Measurements from ENCODE around the gene SERPINF2. TPM values are rescaled to one million over a fixed set of nuclear protein-coding genes. Genes with fewer than 3 reads are reported as not detected.
A peak's percentile ranks its signal among the peaks of the same experiment; 100 is the strongest.

SERPINF2 gene
- total RNA-seq, 3 donors from 2014 or later, result 18.4 to 30.1 (median 21.3) TPM

DNA sequence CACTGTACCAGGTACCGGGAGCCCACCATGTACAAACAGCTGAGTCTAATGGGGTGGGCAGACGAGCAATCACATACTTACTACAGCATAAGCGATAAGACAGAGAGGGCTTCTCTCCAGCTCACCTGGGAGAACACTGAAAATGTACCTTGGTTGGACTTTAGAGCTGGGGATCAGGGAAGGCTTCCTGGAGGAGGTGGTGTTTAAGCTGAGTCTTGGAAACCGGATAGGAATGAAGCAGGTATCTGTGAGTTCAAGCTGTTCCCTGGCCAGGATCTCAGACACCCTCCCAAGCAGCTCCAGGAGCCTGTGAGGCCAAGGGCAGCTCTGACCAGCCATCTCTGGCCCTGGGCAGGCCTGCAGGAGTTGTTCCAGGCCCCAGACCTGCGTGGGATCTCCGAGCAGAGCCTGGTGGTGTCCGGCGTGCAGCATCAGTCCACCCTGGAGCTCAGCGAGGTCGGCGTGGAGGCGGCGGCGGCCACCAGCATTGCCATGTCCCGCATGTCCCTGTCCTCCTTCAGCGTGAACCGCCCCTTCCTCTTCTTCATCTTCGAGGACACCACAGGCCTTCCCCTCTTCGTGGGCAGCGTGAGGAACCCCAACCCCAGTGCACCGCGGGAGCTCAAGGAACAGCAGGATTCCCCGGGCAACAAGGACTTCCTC is 11.2 kb downstream of the SERPINF2 start:
- Histone ChIP-seq H3K4me3 (peak overlapping the region in 1 of 3 donors; percentile 46), H3K9me3 (no peaks in the 10 kb centered on the region), H3K36me3 (no peaks in the 10 kb centered on the region), H3K27me3 (no peaks in the 10 kb centered on the region), H3K27ac (peak overlapping the region; percentile 68 to 74), H3K4me1 (peaks cover 0 to 6% of the 10 kb centered on the region in 2 donors)
- DNase-seq (ENCODE audit: low spot score in 2 of 2), result no peak
- intact Hi-C loops (cut with DNase I; ENCODE audit: low total_unique reads), result no loop called here
- TF ChIP-seq POLR2A (IDR thresholded peaks at IDR 0.05), result no peak
- no peak for TF ChIP-seq CTCF (IDR thresholded peaks at IDR 0.05)
- no peak for TF ChIP-seq POLR2AphosphoS5 (IDR thresholded peaks at IDR 0.05)

- Histone ChIP-seq H3K27ac (peak overlapping the region; percentile 68 to 74), H3K4me3 (peak overlapping the region in 2 of 3 donors; percentile 3 to 46), H3K36me3 (no peaks in the 10 kb centered on the region), H3K27me3 (no peaks in the 10 kb centered on the region), H3K9me3 (no peaks in the 10 kb centered on the region), H3K4me1 (peaks cover 0 to 6% of the 10 kb centered on the region in 2 donors)
- TF ChIP-seq POLR2A (IDR thresholded peaks at IDR 0.05) (no peak), POLR2AphosphoS5 (IDR thresholded peaks at IDR 0.05) (no peak), CTCF (IDR thresholded peaks at IDR 0.05) (no peak)
- intact Hi-C loops (cut with DNase I; ENCODE audit: low total_unique reads), result no loop called here
- no peak for DNase-seq (ENCODE audit: low spot score in 2 of 2)
These were observed 11.9 kb downstream of the SERPINF2 start for GRCh38 chr17:1754430-1755112.

- DNase-seq (ENCODE audit: low spot score in 2 of 2), result no peak
- H3K36me3 ChIP-seq, result no peaks in the 10 kb centered on the region
- H3K27ac ChIP-seq, result peak overlapping the region; percentile 68 to 74
- TF ChIP-seq POLR2A (IDR thresholded peaks at IDR 0.05) (no peak), POLR2AphosphoS5 (IDR thresholded peaks at IDR 0.05) (no peak)
- no peaks in the 10 kb centered on the region for H3K27me3 ChIP-seq
- intact Hi-C loops (cut with DNase I; ENCODE audit: low total_unique reads), result no loop called here
- no peaks in the 10 kb centered on the region for H3K9me3 ChIP-seq
- peak overlapping the region in 2 of 3 donors; percentile 3 to 46 for H3K4me3 ChIP-seq
- peaks cover 0 to 6% of the 10 kb centered on the region in 2 donors for H3K4me1 ChIP-seq
These were observed 12.7 kb downstream of the SERPINF2 start for GRCh38 chr17:1755252-1755826.

GRCh38 chr17:1755827-1756262 is 13.2 kb downstream of the SERPINF2 start:
- H3K4me1 ChIP-seq, result peaks cover 0 to 6% of the 10 kb centered on the region in 2 donors
- TF ChIP-seq CTCF (IDR thresholded peaks at IDR 0.05) (no peak), POLR2AphosphoS5 (IDR thresholded peaks at IDR 0.05) (no peak), POLR2A (IDR thresholded peaks at IDR 0.05) (no peak)
- H3K4me3 ChIP-seq, result peak overlapping the region in 2 of 3 donors; percentile 3 to 46
- intact Hi-C loops (cut with DNase I; ENCODE audit: low total_unique reads), result no loop called here
- no peak for DNase-seq (ENCODE audit: low spot score in 2 of 2)
- H3K36me3 ChIP-seq, result no peaks in the 10 kb centered on the region
- no peaks in the 10 kb centered on the region for H3K27me3 ChIP-seq
- peak overlapping the region; percentile 68 to 74 for H3K27ac ChIP-seq
- H3K9me3 ChIP-seq, result no peaks in the 10 kb centered on the region

DNA sequence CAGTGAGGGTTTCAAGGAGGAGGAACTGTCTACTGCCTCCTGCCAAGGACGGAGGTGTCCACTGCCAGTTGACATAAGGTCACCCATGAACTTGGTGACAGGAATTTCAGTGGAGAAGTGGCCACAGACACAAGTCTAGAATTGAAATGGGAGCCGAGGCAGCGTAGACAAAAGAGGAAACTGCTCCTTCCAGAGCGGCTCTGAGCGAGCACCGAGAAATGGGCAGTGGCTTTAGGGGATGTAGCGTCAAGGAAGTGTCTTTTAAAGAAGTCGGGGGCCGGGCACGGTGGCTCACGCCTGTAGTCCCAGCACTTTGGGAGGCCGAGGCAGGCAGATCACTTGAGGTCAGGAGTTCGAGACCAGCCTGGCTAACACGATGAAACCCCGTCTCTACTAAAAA is 16.1 kb downstream of the SERPINF2 start:
- H3K9me3 ChIP-seq, result no peaks in the 10 kb centered on the region
- no peak for DNase-seq (ENCODE audit: low spot score in 2 of 2)
- intact Hi-C loops (cut with DNase I; ENCODE audit: low total_unique reads), result no loop called here
- H3K4me3 ChIP-seq, result no peak overlapping the region
- H3K4me1 ChIP-seq, result peaks cover 0 to 6% of the 10 kb centered on the region in 2 donors
- no peaks in the 10 kb centered on the region for H3K27me3 ChIP-seq
- TF ChIP-seq POLR2A (IDR thresholded peaks at IDR 0.05) (no peak), POLR2AphosphoS5 (IDR thresholded peaks at IDR 0.05) (no peak), CTCF (IDR thresholded peaks at IDR 0.05) (no peak)
- peak overlapping the region in 1 of 2 donors; percentile 2 for H3K27ac ChIP-seq
- H3K36me3 ChIP-seq, result no peaks in the 10 kb centered on the region

Measured in breast epithelium (tissue), 4 donors.